ENCODE measurements around the gene KSR2.

Gene KSR2

DNA sequence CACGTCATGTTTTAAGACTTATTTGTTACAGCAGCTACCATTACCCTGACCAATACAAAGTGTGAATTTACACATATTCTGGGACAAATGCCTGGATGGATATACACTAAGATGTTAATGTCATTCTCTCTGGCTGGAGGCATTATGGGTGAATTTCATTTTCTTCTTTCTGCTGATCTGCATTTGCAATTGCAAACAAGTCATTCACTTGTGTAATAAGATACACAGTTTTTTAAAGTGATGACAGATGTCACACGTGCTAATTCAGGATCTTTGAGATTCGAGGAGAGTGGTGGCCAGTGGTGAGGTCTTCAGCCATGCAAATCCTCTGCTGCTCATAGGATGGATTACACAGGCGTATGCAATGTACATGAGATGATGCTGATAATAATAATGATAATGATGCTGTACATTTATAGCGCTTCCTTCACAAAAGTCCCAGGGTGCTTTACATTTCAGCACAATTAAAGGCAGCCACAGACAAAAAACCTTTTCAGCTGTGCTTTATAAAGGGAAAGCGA is 451.5 kb downstream of the KSR2 start:
- no peaks in the 10 kb centered on the region for H3K36me3 Mint-ChIP-seq (ENCODE audit: low read depth)
- no peaks in the 10 kb centered on the region for H3K4me1 Mint-ChIP-seq (ENCODE audit: low read depth)
- H3K27me3 Mint-ChIP-seq (ENCODE audit: low read depth), result no peaks in the 10 kb centered on the region
- H3K4me3 Mint-ChIP-seq, result no peak overlapping the region
- H3K27ac Mint-ChIP-seq, result no peak overlapping the region
- H3K9me3 Mint-ChIP-seq, result peaks cover 4% of the 10 kb centered on the region

DNA sequence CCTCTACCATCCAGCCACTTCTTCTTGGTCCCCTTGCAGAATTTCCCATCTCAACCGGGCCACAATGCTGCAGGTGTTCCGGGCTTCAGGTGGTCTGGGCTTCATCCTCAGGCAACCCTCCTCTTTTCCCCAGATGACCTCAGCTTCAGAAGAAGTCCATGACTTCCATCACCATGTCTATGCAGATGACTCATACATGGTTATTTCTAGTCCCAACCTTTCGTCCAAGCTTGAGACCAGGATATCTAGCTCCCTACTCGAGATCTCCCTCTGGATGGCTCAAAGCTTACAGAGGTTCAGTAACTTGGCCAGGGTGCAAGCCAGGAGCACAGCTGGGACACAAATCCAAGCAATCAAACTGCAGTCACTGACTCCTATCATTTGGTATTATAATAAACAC is 452.8 kb downstream of the KSR2 start:
- Mint-ChIP-seq H3K27ac (no peak overlapping the region), H3K36me3 (ENCODE audit: low read depth) (no peaks in the 10 kb centered on the region), H3K9me3 (peaks cover 4% of the 10 kb centered on the region), H3K4me3 (no peak overlapping the region), H3K27me3 (ENCODE audit: low read depth) (no peaks in the 10 kb centered on the region), H3K4me1 (ENCODE audit: low read depth) (no peaks in the 10 kb centered on the region)

DNA sequence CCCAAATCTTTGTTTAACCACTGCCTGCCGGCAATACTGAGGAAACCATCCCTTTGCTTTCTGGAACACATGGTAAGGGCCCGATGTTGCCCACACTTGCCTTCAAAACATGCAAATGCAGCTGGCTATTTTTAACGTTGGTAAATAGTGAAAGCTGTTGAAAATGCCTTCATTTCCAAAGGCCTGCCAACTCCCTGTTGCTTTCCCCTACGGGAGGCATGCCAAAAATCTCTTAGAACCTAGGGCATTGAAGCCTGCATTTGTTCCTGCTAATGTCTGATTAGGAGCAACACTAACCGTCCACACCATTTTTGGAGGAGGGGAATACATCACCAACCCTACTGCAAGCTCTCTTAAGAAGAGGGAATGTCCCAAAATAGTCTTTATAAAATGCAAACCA is 454.8 kb downstream of the KSR2 start:
- no peaks in the 10 kb centered on the region for H3K4me1 Mint-ChIP-seq (ENCODE audit: low read depth)
- H3K27me3 Mint-ChIP-seq (ENCODE audit: low read depth), result no peaks in the 10 kb centered on the region
- H3K27ac Mint-ChIP-seq, result no peak overlapping the region
- H3K36me3 Mint-ChIP-seq (ENCODE audit: low read depth), result no peaks in the 10 kb centered on the region
- no peak overlapping the region for H3K4me3 Mint-ChIP-seq
- peaks cover 4% of the 10 kb centered on the region for H3K9me3 Mint-ChIP-seq

DNA sequence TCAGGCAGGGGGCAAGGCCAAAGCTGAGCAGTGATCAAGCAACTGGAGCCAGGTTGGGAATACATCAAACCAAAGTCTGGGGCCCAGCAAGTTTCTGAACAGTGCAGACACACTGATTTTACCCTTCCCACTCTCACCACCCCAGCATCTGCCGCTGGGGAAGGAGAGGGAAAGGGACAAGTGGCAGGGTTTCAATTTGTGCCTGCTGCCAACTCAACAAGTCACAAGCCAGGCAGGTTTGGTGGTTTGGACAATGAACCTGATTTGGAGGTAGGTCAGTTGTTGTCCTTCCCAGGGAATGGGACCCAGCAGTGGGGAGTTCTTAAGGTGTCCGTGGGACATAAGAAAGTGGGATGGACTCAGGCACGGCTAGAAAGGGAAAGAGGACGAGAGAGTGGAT is 455.4 kb downstream of the KSR2 start:
- no peak overlapping the region for H3K27ac Mint-ChIP-seq
- no peaks in the 10 kb centered on the region for H3K9me3 Mint-ChIP-seq
- H3K4me3 Mint-ChIP-seq, result no peak overlapping the region
- H3K4me1 Mint-ChIP-seq (ENCODE audit: low read depth), result no peaks in the 10 kb centered on the region
- no peaks in the 10 kb centered on the region for H3K36me3 Mint-ChIP-seq (ENCODE audit: low read depth)
- no peaks in the 10 kb centered on the region for H3K27me3 Mint-ChIP-seq (ENCODE audit: low read depth)

DNA sequence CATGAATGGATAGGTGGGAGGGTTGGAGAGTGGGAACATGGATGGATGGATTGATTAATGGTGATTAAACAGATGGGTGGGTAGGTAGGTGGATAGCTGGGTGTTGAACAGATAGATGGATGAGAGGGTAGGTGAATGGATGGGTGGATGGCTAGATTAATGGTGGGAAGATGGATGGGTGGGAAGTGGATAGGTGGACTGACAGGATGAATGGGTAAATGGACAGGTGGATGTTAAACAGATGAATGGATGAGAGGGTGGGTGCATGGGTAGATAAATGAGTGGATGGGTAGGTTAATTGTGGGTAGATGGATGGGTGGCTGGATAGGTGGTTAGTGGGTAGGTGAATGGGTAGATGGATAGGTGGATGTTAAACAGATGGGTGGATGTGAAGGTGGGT is 460.3 kb downstream of the KSR2 start:
- no peak overlapping the region for H3K27ac Mint-ChIP-seq
- no peaks in the 10 kb centered on the region for H3K27me3 Mint-ChIP-seq (ENCODE audit: low read depth)
- no peaks in the 10 kb centered on the region for H3K36me3 Mint-ChIP-seq (ENCODE audit: low read depth)
- no peak overlapping the region for H3K4me3 Mint-ChIP-seq
- H3K9me3 Mint-ChIP-seq, result no peaks in the 10 kb centered on the region
- no peaks in the 10 kb centered on the region for H3K4me1 Mint-ChIP-seq (ENCODE audit: low read depth)

DNA sequence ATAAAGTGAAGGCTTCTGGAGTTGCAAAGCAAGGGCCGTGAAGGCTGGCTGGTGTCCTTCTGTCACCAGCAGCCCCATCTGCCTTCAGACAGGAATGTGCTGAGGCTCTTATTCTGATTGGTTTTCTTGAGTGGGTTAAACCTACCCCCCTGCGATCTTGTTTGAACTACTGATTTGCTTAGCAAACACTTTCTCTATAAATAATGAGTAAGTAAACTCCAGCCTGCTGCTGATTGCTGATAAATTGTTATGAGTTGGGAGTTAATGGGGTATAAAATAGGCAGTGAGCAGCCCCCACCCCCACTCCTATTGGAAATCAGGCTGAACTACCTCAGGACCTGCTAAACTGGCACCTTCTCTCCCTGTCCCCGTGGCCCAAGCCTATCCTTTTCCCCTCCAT is 461.2 kb downstream of the KSR2 start:
- Mint-ChIP-seq H3K9me3 (no peaks in the 10 kb centered on the region), H3K27ac (no peak overlapping the region), H3K27me3 (ENCODE audit: low read depth) (no peaks in the 10 kb centered on the region), H3K4me1 (ENCODE audit: low read depth) (no peaks in the 10 kb centered on the region), H3K4me3 (no peak overlapping the region), H3K36me3 (ENCODE audit: low read depth) (no peaks in the 10 kb centered on the region)

DNA sequence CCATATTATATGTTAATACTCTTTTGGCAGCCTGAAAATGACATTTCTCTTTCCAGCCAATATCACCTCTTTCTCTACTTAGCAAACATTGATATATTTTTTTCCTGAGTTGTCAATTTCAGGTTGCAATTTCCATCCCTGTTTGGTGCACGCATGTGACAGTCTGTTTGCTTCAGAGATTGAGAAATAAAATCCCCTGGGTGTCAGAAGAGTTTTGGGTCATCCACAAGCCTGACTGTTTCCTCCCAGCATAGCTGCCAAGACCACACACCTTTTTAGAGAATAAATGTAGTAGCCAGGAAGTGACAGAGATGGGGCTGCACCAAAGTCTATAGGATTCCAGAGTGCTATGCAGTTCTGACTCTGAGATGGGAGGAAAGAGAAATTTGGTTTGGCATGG is 462.5 kb downstream of the KSR2 start:
- Mint-ChIP-seq H3K27me3 (ENCODE audit: low read depth) (no peaks in the 10 kb centered on the region), H3K36me3 (ENCODE audit: low read depth) (no peaks in the 10 kb centered on the region), H3K9me3 (no peaks in the 10 kb centered on the region), H3K4me3 (no peak overlapping the region), H3K4me1 (ENCODE audit: low read depth) (no peaks in the 10 kb centered on the region), H3K27ac (no peak overlapping the region)

DNA sequence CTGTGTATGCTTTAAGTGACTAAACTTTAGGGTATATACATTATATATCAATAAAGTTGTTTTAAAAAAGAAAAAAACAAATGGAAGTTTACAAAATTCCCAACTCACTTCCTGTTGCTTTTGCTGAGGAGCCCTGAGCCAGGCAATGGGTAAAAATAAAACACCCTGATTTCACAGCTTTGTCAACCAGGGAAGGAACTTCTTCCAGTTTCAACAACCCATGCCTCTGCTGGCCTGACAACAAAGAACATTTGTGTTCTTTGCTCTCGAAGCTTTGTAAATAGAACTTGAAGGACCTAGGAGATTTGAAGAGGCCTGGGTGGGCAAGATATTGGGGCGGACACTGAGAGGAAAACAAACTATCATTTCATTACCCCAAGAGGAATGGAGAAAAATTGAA is 466.2 kb downstream of the KSR2 start:
- Mint-ChIP-seq H3K4me3 (no peak overlapping the region), H3K36me3 (ENCODE audit: low read depth) (no peaks in the 10 kb centered on the region), H3K4me1 (ENCODE audit: low read depth) (no peaks in the 10 kb centered on the region), H3K27me3 (ENCODE audit: low read depth) (no peaks in the 10 kb centered on the region), H3K27ac (no peak overlapping the region), H3K9me3 (no peaks in the 10 kb centered on the region)

DNA sequence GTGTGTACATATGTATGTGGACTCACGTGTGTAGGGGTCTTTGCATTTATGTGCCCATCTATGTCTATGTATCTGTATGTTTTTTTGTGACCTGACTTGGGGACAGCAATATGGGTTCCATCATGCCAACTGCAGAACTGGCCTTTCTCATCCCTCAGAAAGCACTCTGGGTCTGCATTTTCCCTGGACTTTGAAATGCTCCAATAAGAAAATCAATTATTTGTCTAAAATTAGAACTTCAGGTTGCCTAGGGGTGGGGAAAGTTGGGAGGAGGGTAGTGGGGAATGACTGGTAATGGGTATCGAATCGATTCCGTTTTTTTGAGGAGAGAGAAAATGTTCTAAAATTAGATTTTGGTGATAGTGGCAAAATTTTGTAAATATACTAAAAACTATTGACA is 466.6 kb downstream of the KSR2 start:
- H3K27me3 Mint-ChIP-seq (ENCODE audit: low read depth), result no peaks in the 10 kb centered on the region
- H3K9me3 Mint-ChIP-seq, result no peaks in the 10 kb centered on the region

DNA sequence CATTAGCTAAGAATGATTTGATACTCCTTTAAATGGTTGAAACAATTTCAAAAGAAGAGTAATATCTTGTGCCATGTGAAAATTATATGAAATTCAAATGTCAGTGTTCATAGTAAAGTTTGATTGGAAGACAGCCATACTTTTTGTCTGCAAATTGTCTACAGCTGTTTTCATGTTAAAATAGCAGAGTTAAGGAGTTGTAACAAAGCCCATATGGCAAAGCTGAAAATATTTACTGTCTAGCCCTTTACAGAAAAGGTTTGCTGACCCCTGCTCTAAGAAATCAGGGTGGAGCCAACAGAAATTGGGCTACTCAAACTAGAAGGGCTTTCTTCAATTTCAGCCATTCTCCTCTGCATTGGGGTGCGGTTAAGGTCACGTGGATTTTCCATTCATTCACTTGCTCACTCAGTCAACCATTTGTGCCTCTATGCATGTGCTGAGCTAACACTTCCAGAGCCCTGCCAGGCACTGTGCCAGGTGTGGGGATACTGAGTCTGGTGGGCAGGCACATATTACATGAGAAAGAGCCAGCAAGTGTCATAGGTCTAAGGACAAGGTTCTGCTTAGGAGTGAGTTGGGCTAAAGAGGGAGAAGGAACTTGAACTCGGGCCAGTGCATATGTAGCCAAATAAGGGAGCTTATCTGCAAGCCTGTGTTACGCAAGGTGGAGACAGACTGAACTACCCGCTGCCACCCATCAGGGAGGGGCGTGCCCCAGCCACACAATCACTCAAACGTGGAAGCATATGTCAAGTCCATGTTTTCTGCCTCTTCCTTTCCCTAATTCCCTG is 467.5 kb downstream of the KSR2 start:
- H3K4me1 Mint-ChIP-seq (ENCODE audit: low read depth), result no peaks in the 10 kb centered on the region
- no peaks in the 10 kb centered on the region for H3K27me3 Mint-ChIP-seq (ENCODE audit: low read depth)
- no peak overlapping the region for H3K4me3 Mint-ChIP-seq
- H3K27ac Mint-ChIP-seq, result no peak overlapping the region
- H3K9me3 Mint-ChIP-seq, result no peaks in the 10 kb centered on the region
- H3K36me3 Mint-ChIP-seq (ENCODE audit: low read depth), result no peaks in the 10 kb centered on the region

More for the DNA sequence above, 466.6 kb downstream of the KSR2 start:
- H3K27ac Mint-ChIP-seq, result no peak overlapping the region
- no peaks in the 10 kb centered on the region for H3K36me3 Mint-ChIP-seq (ENCODE audit: low read depth)
- no peak overlapping the region for H3K4me3 Mint-ChIP-seq
- H3K4me1 Mint-ChIP-seq (ENCODE audit: low read depth), result no peaks in the 10 kb centered on the region

DNA sequence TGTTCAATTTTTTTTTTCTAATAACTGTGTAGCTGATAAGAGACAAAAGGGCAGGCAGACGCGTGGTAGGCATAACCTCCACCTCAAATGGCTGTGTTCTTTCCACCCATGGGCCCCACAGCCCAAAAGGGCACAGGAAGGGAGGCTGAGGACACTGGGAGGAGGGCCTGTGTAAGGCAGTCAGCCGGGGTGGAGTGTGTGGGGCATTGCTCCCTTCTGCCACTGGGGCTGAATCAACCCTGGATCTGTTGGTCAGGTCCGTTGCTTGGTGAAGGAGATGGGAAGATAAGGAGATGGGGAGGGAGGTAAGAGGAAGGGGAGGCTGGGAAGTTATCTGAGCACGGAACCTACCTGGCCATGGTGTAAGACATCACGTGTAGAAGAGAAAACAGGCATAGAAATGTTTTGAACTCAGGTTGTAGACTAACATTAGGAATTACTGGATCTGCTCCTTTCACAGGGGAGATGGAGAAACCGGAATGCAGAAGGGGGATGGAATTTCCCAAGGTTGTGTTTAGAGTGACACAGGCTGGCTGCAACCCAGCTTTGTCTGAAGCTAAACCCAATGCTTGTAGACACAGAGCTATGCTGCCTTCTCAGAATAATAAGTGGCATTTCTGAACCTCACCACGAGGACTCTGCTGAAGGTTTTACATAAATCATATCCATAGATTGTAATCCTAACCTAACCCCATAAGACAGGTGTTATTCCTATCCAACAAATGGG is 468.9 kb downstream of the KSR2 start:
- Mint-ChIP-seq H3K27me3 (ENCODE audit: low read depth) (no peaks in the 10 kb centered on the region), H3K9me3 (no peaks in the 10 kb centered on the region), H3K27ac (no peak overlapping the region), H3K4me3 (no peak overlapping the region), H3K36me3 (ENCODE audit: low read depth) (no peaks in the 10 kb centered on the region), H3K4me1 (ENCODE audit: low read depth) (no peaks in the 10 kb centered on the region)

DNA sequence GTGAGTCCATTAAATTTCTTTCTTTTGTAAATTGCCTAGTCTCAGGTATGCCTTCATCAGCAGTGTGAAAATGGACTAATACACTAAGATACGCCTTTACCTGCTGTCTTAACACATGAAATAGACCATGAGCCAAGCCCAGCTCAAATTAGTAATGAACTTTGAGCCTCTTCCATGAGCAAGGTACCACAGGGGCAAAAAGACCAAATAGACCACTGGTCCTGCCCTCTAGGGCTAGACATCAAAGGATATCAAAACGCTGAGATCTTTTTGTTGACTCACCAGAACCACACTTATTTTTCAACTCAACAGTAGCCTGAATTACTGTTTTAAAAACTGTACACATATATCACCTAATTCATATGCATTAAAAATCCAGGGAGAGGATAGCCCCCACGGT is 469.9 kb downstream of the KSR2 start:
- no peak overlapping the region for H3K4me3 Mint-ChIP-seq
- no peak overlapping the region for H3K27ac Mint-ChIP-seq
- H3K27me3 Mint-ChIP-seq (ENCODE audit: low read depth), result no peaks in the 10 kb centered on the region
- no peaks in the 10 kb centered on the region for H3K36me3 Mint-ChIP-seq (ENCODE audit: low read depth)
- no peaks in the 10 kb centered on the region for H3K4me1 Mint-ChIP-seq (ENCODE audit: low read depth)
- H3K9me3 Mint-ChIP-seq, result no peaks in the 10 kb centered on the region

DNA sequence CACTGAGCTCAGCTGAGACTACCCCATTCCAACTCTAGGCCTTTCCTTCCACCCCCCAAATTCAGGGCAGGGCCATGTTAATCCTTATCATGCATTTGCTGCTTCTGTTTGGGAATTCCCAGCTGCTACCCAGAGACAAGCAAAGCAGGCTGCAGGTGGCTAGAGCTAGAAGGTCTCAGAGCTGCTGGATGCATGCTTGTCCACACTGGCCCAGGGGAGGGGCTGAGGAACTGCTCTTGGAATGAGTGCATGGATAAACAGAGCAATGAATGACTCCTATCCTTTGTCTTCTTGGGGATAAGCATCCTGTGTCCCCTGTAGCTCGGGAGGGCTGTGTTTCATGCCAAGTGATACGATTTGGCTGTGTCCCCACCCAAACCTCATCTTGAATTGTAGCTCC is 470.5 kb downstream of the KSR2 start:
- H3K27me3 Mint-ChIP-seq (ENCODE audit: low read depth), result no peaks in the 10 kb centered on the region
- no peaks in the 10 kb centered on the region for H3K36me3 Mint-ChIP-seq (ENCODE audit: low read depth)
- no peaks in the 10 kb centered on the region for H3K4me1 Mint-ChIP-seq (ENCODE audit: low read depth)
- no peak overlapping the region for H3K27ac Mint-ChIP-seq
- no peaks in the 10 kb centered on the region for H3K9me3 Mint-ChIP-seq
- H3K4me3 Mint-ChIP-seq, result no peak overlapping the region

DNA sequence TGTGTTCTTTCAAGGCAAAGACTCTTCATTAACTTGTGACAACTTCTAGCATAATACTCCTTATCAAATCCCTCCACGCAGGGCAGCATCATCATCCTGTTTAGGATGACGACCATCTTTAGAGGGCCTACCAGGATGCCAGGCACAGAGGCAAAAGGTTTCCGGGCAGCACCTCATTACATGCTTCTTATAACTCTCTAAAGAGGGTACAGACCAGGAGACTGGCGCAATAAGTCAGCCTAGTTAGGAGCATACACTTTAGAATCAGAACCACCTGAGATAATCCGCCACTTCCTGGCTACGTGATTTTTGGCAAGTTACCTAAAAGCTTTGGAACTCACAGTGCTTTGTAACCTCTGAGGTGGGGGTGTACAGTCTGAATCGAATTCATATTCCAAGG is 471.4 kb downstream of the KSR2 start:
- H3K36me3 Mint-ChIP-seq (ENCODE audit: low read depth), result no peaks in the 10 kb centered on the region
- no peaks in the 10 kb centered on the region for H3K9me3 Mint-ChIP-seq
- no peak overlapping the region for H3K4me3 Mint-ChIP-seq
- no peaks in the 10 kb centered on the region for H3K4me1 Mint-ChIP-seq (ENCODE audit: low read depth)
- no peaks in the 10 kb centered on the region for H3K27me3 Mint-ChIP-seq (ENCODE audit: low read depth)
- no peak overlapping the region for H3K27ac Mint-ChIP-seq
